ENCODE measurements around the gene NUDT3. TPM values are rescaled to one million over a fixed set of nuclear protein-coding genes. Genes with fewer than 3 reads are reported as not detected.

Gene NUDT3
- total RNA-seq, 4 donors from 2014 or later, result 9.6 to 27.9 (median 16.9) TPM

GRCh38 chr6:34310817-34311216 is 81.7 kb downstream of the NUDT3 start:
- in situ Hi-C loops (cut with MboI; ENCODE audit: low pct_ligation_motif_present in 1 of 4, low pct_unique_long_range_greater_than_20kb in 1 of 4, low sequenced_read_pairs in 3 of 4), result no loop called here
- no peak overlapping the region for H3K27ac ChIP-seq
- intact Hi-C loops (cut with DNase I; ENCODE audit: low total_unique reads), result loop anchor here (10.0 kb wide), 1 partner anchor 74 kb away; no protein-coding TSS in a partner anchor
- no peak overlapping the region for H3K4me3 ChIP-seq
- no peaks in the 10 kb centered on the region for H3K27me3 ChIP-seq
- TF ChIP-seq EP300 (IDR thresholded peaks at IDR 0.05; ENCODE audit: low read depth) (no peak), POLR2AphosphoS5 (IDR thresholded peaks at IDR 0.05) (no peak), POLR2A (IDR thresholded peaks at IDR 0.05) (no peak)
- TF ChIP-seq, protein P1, sequence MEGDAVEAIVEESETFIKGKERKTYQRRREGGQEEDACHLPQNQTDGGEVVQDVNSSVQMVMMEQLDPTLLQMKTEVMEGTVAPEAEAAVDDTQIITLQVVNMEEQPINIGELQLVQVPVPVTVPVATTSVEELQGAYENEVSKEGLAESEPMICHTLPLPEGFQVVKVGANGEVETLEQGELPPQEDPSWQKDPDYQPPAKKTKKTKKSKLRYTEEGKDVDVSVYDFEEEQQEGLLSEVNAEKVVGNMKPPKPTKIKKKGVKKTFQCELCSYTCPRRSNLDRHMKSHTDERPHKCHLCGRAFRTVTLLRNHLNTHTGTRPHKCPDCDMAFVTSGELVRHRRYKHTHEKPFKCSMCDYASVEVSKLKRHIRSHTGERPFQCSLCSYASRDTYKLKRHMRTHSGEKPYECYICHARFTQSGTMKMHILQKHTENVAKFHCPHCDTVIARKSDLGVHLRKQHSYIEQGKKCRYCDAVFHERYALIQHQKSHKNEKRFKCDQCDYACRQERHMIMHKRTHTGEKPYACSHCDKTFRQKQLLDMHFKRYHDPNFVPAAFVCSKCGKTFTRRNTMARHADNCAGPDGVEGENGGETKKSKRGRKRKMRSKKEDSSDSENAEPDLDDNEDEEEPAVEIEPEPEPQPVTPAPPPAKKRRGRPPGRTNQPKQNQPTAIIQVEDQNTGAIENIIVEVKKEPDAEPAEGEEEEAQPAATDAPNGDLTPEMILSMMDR (IDR thresholded peaks at IDR 0.05), result no peak
- H3K4me1 ChIP-seq, result peaks cover 0 to 10% (median 3%) of the 10 kb centered on the region in 4 donors
- DNase-seq, result no peak
- WGBS, 2 donors (ENCODE audit: low coverage in 1 of 2), result 90 to 94% methylated on average over 6 of the region's 6 CpGs
- H3K9me3 ChIP-seq, result no peaks in the 10 kb centered on the region
- no peaks in the 10 kb centered on the region for H3K36me3 ChIP-seq

DNA sequence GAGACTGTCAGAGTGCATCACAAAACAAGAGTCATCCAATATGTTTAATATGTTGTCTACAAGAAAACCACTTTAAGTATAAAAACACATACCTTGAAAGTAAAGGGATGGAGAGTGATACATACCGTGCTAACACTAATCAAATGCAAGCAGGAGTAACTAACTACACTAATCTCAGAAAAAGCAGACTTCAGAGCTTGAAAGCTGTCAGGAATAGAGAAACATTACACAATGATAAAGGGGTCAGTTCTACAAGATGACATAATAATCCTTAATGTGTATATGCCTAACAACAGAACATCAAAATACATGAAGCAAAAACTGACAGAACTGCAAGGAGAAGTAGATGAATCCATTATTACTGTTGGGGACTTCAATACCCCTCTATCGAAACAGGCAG is 84.0 kb downstream of the NUDT3 start:
- DNase-seq, result no peak
- WGBS, 2 donors (ENCODE audit: low coverage in 1 of 2), result 96 to 100% methylated on average over 2 of the region's 2 CpGs
- Histone ChIP-seq H3K4me1 (peaks cover 3 to 10% (median 6%) of the 10 kb centered on the region in 4 donors), H3K27me3 (no peaks in the 10 kb centered on the region), H3K4me3 (no peak overlapping the region), H3K9me3 (no peaks in the 10 kb centered on the region), H3K27ac (no peak overlapping the region), H3K36me3 (no peaks in the 10 kb centered on the region)
- intact Hi-C loops (cut with DNase I; ENCODE audit: low total_unique reads), result no loop called here
- TF ChIP-seq, protein P1 (IDR thresholded peaks at IDR 0.05), result no peak
- TF ChIP-seq POLR2A (IDR thresholded peaks at IDR 0.05), result no peak
- TF ChIP-seq EP300 (IDR thresholded peaks at IDR 0.05; ENCODE audit: low read depth), result no peak
- no peak for TF ChIP-seq POLR2AphosphoS5 (IDR thresholded peaks at IDR 0.05)
- in situ Hi-C loops (cut with MboI; ENCODE audit: low pct_ligation_motif_present in 1 of 4, low pct_unique_long_range_greater_than_20kb in 1 of 4, low sequenced_read_pairs in 3 of 4), result no loop called here

GRCh38 chr6:34305982-34306708 is 86.3 kb downstream of the NUDT3 start:
- DNase-seq, result no peak
- Histone ChIP-seq H3K9me3 (no peaks in the 10 kb centered on the region), H3K4me3 (no peak overlapping the region), H3K36me3 (no peaks in the 10 kb centered on the region), H3K27me3 (no peaks in the 10 kb centered on the region), H3K27ac (peak overlapping the region in 3 of 4 donors; percentile 10 to 35 (median 22)), H3K4me1 (peaks cover 3 to 16% (median 6%) of the 10 kb centered on the region in 4 donors)
- WGBS, 2 donors (ENCODE audit: low coverage in 1 of 2), result 65 to 71% methylated on average over 6 of the region's 6 CpGs
- in situ Hi-C loops (cut with MboI; ENCODE audit: low pct_ligation_motif_present in 1 of 4, low pct_unique_long_range_greater_than_20kb in 1 of 4, low sequenced_read_pairs in 3 of 4), result no loop called here
- TF ChIP-seq, protein P1 (IDR thresholded peaks at IDR 0.05), result no peak
- TF ChIP-seq POLR2AphosphoS5 (IDR thresholded peaks at IDR 0.05), result peak in 1 of 3 donors; percentile 9
- intact Hi-C loops (cut with DNase I; ENCODE audit: low total_unique reads), result no loop called here

DNA sequence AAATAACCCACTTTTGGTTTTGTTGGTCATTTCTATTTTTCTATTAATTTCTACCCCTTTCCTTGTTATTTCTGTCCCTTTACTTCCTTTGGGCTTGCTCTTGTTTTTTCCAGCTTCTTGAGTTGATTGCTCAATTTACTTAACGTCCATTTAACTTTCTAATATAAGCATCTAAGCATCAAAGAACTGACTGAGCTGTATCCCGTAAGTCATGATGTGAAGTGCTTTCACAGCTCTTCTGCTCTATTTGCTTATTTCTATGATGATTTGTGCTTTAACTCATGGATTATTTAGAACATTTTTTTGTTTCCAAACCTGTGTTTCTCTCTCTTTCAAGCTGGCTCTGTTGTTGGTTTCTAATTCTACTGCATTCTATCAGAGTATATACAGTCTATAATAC is 87.0 kb downstream of the NUDT3 start:
- no peaks in the 10 kb centered on the region for H3K36me3 ChIP-seq
- peak overlapping the region in 3 of 4 donors; percentile 10 to 35 (median 22) for H3K27ac ChIP-seq
- no peak for DNase-seq
- no peaks in the 10 kb centered on the region for H3K27me3 ChIP-seq
- H3K4me1 ChIP-seq, result peaks cover 3 to 20% (median 6%) of the 10 kb centered on the region in 4 donors
- H3K4me3 ChIP-seq, result no peak overlapping the region
- intact Hi-C loops (cut with DNase I; ENCODE audit: low total_unique reads) (no loop called here), in situ Hi-C loops (cut with MboI; ENCODE audit: low pct_ligation_motif_present in 1 of 4, low pct_unique_long_range_greater_than_20kb in 1 of 4, low sequenced_read_pairs in 3 of 4) (no loop called here)
- no peak for TF ChIP-seq POLR2A (IDR thresholded peaks at IDR 0.05)
- no peak for TF ChIP-seq POLR2AphosphoS5 (IDR thresholded peaks at IDR 0.05)
- TF ChIP-seq, protein P1 (IDR thresholded peaks at IDR 0.05), result no peak
- no peak for TF ChIP-seq EP300 (IDR thresholded peaks at IDR 0.05; ENCODE audit: low read depth)
- WGBS, 2 donors (ENCODE audit: low coverage in 1 of 2), result 73 to 92% methylated on average over 2 of the region's 2 CpGs
- no peaks in the 10 kb centered on the region for H3K9me3 ChIP-seq

All from transverse colon (tissue), 4 donors.